ENCODE data around the gene SIGLEC9.

GRCh38 chr19:51097796-51098195 is 26.9 kb upstream of the SIGLEC9 start:
- TF ChIP-seq POLR2A (IDR thresholded peaks at IDR 0.05) (no peak), CTCF (IDR thresholded peaks at IDR 0.05) (no peak)
